Activated naive CD4-positive, alpha-beta T cell (primary cell): ENCODE data around the gene ACACB.

Source experiments
- DNase-seq, 4 experiments: peaks; one replicate each; lab custom pipeline; 2025; lab: John Stamatoyannopoulos, UW

The ACACB gene

DNA sequence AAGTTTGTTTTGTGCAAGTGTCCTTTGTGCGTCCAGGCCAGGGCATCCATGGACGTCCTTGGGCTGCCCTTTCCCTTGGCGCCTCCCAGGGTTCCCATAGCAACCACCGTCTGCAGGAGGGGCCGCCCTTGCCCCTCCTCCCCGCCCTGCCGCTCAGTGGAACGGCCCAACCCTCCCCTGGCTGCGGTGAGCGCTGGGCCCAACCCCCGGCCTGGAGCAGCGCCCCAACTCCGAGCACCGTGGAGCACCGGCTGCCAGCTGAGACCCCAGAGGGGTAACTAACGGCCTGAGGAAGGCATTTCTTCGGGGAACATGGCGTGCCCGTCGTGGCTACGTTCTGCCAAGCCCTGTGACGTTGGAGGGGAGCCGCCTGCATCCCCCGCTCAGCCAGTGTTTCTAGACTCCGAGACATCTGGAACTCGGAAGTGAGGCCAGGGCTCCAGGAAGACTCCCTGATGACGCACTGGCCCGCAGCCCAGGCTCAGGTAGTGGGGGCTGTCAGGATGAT, 5.3 kb upstream of the ACACB start:
- DNase-seq, result peak in 1 of 4 experiments; percentile 42

DNA sequence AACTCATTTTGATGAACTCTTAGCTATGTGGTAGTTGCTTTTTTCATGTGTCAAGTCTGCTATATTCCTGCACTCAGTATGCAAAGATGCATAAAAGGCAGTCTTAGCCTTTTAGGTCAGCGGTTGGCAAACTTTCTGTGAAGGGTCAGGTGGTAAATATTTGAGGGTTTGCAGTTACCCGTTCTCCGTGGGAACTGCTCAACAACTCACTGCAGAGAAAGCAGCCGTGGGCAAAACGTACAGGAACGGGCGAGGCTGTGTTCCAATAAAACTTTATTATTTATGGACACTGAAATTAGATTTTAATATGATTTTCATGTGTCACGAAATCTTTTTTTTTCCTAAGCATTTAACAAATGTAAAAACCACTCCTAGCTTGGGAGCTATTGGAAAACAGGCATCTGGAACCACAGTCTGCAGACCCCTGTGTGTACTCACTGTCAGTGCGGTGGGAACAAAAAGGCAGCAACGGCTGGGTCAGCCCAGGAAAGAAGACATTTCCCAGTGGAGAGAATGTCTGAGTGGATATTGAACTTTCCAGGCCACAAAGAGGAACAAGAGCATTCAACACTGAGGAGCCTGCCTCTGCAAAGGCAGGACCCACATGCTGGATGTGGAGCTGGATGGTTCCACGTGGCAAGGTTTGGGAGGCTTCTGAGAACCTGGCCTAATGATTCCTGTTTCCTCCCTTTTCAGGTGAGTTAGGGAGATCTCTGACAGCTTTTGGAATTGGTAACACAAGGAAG, 3.5 kb upstream of the ACACB start:
- no peak for DNase-seq

DNA sequence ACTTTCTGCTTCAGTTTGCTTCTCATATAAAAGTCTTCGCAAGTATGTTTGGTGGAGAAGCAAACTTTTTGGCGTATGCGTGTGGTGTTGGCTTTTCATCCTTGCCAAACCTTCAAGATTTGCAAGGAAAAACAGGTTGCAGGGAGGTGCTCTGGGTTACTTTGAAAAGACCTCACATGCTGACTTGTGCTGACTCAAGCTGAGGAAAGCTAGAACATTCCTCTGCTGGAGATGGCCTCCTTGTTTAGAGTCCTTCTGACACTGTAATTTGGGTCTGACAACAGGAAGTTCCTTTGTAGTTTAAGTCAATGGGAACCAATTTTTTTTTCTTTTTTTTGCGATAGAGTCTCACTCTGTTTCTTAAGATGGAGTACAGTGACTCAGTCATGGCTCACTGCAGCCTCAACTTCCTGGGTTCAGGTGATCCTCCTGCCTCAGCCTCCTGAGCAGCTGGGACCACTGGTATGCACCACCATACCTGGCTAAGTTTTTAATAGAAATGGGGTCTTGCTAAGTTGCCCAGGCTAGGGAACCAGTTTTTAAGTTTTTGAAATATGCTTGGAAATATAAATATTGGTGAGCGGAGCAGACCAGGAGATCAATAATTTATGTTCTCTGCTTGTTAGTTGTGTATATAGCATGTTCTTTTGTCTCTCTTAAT, 2.6 kb upstream of the ACACB start:
- no peak for DNase-seq

DNA sequence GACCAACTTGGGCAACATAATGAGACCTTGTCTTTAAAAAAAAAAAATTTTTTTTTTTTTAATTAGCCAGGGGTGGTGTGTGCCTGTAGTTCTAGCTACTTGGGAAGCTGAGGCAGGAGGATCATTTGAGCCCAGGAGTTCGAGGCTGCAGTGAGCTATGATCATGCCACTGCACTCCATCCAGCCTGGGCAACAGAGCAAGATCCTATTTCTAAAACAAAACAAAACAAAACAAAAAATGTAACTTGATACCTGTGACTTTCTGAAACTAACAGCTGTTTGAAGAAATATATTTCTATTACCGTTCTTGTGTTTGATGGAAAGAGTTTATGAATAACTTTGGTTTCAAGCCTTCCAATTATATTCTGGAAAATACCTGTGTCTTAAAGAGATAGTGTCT, 1.7 kb upstream of the ACACB start:
- no peak for DNase-seq

DNA sequence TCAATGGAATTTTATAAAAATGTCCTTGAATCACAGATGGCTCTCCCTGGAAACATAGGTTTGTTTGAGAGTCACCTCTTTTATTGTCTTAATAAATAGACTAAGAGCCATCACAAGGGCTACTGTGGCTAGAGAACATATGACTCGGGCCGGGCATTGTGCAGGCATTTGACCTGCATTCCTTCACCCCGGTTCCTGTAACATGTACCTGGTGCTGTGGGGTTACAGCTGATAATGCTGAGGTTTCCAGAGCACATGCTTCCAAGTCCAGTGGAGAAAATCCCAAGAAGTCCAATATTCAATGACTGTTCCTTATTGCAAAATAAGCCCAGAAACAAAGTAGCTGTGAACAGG, 1.0 kb upstream of the ACACB start:
- no peak for DNase-seq

DNA sequence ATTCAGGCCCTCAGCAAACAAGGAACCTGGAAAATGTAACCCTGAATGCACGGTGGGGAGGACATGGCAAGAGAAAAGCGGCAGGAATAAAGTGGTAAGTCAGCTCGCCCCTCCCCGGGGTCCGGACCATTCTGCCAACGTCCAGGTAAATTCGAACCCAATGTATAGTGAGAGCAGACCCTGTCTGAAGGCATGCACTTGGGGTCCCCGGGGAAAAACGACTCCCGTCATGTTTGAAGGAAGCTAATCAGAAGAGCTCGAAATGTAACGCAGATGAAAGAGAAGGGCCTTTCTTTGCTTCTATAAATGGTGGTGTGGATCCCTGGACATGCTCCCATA, 193 bp downstream of the ACACB start:
- DNase-seq, result no peak

DNA sequence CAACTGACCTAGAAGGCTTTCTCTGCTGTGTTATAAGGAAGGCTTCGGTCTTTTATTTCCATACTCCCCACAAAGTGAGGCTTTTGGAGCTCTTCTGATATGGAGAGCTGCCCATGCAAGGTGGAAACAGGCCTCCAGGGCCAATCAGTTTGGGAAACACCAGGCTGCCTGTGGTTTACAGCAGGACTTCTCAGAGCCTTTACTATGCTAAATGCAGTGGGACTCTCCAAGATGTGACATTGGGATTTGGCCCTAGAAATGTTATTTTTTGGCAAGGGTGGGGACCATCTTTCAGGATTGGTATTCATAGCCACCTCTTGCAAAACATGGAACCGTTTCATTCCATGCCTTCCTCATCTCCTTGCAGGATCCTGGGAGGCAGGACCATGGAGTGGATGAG, 3.7 kb downstream of the ACACB start:
- DNase-seq, result no peak

DNA sequence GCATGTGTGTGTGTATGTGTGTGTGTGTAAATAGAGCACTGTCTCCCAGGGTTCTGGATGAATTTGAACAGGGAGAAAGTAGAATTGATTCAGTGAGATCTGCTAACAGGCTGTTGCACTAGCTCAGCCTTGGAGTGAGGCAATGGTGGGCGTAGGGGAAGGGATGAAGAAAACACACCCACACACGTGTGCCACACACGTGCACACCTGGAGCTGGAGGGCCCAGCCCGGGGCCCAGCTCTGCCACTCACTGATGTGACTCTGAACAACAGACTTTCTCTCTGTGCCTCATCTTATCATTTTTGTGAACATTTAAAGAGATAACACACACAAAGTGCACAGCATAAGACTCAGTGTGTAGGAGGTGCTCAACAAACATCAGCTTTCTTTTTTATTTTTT, 4.2 kb downstream of the ACACB start:
- no peak for DNase-seq

DNA sequence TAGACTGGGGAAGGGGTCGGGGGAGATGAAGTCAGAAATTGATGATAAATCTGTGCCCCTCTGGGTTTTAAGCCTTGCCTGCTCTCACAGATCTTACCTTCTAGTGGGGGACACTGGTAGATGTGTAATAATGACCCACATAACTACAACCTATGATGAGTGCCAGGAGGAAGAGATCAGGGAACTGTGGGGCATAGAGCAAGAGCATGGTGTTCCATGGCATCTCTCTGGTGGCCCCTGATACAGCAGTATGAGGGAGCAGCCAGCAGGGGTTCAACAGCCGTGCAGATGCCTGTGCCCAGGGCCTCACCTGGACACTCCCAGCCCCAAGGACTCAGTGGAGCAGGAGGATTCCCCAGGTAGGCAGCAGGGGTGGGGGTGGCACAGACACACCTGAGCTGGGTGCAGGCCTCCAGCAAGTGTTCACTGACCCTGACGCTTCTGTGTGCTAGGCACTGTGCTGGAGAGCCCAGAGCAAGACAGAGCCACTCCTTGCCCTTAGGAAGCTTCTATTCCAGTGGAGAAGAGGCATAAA, 5.0 kb downstream of the ACACB start:
- no peak for DNase-seq

DNA sequence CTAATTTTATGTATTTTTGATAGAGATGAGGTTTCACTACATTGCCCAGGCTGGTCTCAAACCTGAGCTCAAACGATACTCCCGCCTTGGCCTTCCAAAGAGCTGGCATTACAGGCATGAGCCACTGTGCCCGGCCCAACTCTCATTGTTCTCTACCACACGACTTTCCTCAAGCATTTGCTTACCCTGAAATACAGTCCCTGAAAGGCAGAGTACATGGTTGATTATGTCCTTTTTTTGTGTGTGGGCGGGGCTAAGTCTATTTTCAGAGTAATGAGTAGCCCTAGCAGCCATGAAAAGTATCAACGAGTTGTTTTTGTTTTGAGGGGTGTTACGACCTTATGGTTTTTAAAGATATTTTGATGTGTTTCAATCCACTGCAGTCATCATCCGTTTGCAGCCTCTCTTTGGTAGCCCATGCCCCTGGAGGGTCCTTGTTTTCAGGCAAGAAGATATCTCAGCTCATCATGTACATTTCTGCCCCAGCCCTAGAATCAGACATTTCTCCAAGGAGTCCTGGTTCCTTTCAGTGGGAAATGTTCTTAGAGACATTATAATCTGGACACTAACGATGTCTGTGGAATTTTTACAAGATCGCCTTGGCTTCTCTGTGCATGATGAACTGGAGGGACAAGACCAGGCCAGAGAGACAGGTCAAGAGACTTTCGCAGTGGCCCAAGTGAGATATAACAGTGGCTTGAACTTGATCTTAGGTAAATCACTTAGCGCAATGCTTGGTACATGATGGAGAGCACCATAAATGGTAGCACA, 8.7 kb downstream of the ACACB start:
- DNase-seq, result no peak

DNA sequence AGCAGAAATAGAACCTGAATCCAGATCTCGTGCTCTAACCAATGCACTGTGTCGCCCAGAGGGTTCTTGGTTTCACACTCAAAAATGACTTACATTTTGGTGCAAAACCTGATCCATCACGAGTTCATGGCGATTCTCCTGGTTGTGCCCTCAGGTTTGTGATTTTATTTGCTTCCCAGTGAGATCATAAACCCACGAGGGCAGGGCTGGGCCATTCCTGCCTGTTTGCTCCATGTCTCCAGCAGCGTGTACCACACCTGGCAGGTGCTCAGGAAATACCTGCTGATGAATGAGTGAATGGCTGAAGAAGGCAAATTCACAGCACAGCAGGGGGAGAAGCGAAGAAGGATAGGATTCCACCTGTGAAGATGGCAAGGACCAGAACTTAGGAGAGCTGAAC, 9.4 kb downstream of the ACACB start:
- no peak for DNase-seq

DNA sequence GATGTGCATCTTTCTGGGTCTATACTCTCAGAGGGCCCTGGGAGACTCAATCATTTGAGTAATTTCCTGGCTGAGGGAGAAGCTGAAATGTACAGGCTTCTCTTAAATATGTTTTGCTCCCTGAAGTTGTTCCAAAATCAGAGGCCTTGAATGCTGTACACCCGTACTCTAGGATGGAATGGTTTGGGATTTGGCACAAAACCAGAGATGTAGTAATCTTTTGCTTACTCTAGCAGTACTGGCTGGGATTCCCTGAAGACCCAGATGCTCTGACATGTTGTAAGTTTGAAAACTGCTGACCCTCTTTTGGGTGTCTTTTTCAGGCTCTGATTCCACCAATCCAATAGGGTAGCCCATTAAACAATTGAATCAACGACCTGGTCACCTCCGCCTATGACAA, 10.4 kb downstream of the ACACB start:
- no peak for DNase-seq

DNA sequence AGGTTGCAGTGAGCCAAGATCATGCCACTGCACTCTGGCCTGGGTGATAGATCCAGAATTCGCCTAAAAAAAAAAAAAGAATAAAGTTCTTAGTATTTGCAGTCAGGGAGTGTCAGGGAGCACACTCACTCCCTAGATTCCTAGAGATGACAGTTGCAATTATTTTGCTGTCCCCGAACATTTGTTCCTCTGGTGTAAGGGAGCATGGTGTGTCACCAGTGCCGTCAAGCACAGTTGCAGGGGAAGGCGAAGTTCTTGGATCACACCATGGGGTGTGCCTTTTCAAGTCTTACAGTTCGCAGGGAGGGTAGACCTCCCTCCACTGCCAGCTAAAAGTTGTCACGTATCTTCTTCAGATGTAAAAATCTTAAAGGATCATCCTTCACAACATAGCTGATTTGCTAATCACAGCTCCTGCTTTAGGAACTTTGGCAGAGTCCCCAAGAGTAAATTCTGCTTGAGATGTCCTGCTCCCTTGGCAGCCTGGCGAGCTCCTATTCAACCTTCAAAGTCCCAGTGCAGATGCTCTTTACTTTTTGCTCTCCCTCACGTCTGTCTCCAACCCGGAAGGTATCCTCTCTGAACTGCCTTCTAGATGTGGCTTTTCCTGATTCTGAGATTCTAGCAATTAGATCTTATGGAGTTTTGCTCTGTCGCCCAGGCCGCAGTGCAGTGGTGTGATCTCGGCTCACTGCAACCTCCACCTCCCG, 11.3 kb downstream of the ACACB start:
- no peak for DNase-seq

DNA sequence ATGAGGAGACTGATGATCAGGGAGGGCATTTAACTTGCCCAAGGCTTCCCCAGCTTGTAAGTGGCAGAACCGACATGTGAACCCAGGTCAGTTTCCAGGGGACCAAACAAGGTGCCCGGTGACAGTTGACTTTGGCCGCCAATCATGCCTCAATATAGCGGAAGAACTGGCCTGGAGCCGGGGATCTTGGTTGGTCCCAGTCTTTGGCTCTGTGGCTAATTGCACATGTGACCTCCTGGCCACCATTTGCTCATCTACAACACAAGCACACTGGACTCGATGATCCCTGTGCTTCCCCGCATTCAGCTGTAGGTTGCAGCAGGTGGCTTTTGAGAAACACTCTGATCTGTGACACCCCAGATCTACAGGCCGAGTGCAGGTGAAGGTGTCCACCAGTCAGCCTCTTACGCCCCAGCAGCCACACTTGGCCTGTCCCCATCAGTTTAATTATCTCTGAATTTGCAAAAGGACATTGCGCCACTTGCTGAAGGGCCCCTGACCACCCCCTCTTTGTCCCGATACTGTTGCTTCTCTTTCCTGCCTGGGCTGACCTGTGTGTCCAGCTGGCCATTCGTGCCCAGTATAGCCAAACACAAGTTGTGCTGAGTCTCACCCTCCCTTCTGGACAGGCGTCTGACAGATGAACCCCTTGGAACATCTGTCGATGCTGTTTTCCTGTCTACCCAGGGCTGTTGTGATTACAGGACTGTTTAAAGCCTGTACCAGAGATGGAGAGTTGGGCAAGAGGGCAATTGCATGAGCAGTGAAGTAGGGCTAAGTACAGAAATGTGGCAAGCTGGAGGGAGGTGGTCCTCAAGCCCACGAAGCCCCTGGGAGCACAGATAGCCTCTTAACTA, 14.1 kb downstream of the ACACB start:
- DNase-seq, result no peak

DNA sequence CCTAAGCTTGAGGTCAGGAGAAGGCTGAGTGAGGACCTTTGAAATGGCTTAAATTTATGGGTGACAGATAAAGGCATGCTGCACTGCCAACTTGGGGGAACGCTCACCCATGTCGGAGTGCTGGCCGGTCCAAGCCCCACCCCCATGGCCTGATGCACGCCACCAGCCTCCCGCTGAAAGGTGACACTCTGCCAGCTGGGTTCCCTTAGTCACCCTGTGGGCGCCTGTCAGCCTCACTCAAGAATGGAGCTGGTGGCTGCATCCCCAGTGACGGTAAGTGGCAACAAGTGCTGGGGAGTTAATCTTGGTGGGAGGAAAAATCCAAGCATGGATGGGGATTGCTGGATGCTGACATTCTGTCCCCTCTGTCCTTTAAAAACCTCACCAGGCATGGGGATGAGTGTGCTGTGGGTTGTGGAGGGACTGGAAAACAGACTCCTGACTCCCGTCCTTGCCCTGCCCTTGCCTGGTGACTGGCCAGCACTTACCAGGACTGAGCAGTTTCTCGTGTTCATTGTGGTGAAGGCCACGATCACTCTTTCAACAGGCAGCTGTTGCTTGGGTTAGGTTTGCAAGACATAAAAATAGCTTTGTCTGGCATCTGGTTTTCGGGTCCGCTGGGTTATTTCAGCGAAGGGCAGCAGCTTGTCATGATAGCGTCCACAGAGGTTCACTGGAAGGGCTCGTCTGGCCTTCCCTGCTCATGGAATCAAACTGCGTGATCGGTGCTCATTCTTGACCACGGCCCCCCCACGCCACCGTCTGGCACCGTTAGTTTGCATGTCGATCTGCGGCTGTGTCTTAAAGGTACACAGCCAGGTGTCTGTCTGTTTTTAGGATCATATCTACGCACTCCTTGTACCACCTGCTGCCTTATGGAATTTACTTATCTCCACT, 15.0 kb downstream of the ACACB start:
- no peak for DNase-seq

DNA sequence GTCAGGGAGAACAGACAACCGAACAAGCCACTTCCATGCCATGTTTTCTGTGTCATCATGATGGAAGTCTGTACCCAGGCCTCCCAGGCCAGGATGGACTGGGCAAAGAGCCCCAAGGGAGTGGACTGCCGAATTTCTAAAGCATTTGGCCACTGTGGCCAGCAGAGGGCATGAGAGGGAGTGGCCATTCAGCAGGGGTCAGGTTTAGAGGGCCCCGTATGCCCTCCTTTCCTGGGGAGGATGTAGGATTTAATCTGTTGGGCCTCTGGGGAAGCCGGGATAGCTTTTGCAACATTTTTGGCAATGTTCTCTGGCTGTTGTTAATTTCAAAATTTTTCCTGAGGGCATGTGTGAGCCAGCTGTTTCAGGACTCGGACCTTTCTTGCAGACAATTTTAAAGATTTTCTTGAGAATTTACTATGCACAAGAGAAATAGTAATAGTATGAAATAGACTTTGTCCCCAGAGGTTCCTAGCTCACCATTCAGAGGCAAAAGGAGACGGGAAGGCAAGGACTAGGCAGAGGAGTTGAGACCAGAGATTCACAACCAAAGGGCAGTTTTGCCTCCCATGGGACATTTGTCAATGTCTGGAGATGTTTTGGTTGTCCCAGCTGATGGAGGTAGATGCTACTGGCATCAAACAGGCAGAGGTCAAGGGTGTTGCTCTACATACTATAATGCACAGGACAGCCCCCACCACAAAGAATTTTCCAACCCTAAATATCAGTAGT, 18.0 kb downstream of the ACACB start:
- no peak for DNase-seq

DNA sequence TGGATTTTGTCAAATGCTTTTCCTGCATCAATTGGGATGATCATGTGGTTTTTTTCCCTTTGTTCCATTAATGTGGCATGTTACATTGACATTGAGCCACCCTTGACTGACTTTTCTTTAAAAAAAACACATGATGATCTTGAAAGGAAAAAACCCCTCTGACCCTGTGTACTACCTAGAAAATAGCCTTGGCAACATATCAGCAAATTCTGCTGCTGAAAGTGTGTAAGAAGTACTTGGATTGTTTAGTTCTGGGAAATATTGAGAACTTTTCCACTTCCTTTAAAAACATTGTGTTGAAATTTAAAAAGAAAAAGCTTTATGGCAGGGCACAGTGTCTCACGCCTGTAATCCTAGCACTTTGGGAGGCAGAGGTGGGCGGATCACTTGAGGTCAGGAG, 20.7 kb downstream of the ACACB start:
- no peak for DNase-seq

DNA sequence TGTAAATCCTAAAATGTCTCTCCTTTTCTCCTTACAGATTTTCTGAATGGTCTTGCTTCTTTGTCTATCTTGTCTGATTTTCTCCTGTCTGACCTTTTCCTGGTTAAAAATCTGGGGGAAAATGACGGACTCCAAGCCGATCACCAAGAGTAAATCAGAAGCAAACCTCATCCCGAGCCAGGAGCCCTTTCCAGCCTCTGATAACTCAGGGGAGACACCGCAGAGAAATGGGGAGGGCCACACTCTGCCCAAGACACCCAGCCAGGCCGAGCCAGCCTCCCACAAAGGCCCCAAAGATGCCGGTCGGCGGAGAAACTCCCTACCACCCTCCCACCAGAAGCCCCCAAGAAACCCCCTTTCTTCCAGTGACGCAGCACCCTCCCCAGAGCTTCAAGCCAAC, 23.0 kb downstream of the ACACB start:
- DNase-seq, result no peak

DNA sequence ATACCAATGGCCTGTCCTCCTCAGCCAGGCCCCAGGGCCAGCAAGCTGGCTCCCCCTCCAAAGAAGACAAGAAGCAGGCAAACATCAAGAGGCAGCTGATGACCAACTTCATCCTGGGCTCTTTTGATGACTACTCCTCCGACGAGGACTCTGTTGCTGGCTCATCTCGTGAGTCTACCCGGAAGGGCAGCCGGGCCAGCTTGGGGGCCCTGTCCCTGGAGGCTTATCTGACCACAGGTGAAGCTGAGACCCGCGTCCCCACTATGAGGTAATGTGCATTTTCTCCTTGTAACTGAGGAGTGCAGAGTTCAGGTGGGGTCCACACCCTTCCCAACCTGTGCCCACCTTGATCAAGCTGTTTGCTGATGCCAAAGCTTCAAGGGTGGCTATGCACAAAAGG, 23.4 kb downstream of the ACACB start:
- DNase-seq, result no peak

DNA sequence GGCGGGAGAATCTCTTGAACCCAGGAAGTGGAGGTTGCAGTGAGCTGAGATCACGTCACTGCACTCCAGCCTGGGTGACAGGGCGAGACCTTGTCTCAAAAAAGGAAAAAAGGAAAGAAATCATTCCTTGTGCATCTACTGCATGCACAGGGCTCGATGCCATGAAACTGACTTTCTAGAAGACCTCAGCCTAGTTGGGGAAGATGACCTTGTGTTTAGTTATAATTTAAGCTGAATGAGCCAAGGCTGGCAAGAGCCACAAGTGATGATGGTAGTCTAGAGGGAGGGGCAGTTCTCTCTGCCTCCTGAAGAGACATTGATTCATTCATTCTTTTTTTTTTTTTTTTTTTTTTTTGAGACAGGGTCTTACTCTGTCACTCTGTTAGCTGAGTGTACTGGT, 24.2 kb downstream of the ACACB start:
- no peak for DNase-seq
